Measurements from ENCODE around the gene OSBPL8. TPM values are rescaled to one million over a fixed set of nuclear protein-coding genes. Genes with fewer than 3 reads are reported as not detected.

The OSBPL8 gene
- total RNA-seq, 1 experiment from 2014 or later: 81.7 TPM

- no peak for TF ChIP-seq ATF2 (CRISPR knock-in tag; IDR thresholded peaks at IDR 0.05; ENCODE audit: borderline replicate concordance, low read depth)
- no peak for TF ChIP-seq HMGA2 (CRISPR knock-in tag; IDR thresholded peaks at IDR 0.05)
- no peak for TF ChIP-seq CREM (CRISPR knock-in tag; IDR thresholded peaks at IDR 0.05)
- TF ChIP-seq, protein P1, sequence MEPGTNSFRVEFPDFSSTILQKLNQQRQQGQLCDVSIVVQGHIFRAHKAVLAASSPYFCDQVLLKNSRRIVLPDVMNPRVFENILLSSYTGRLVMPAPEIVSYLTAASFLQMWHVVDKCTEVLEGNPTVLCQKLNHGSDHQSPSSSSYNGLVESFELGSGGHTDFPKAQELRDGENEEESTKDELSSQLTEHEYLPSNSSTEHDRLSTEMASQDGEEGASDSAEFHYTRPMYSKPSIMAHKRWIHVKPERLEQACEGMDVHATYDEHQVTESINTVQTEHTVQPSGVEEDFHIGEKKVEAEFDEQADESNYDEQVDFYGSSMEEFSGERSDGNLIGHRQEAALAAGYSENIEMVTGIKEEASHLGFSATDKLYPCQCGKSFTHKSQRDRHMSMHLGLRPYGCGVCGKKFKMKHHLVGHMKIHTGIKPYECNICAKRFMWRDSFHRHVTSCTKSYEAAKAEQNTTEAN (CRISPR knock-in tag; IDR thresholded peaks at IDR 0.05): no peak
These were observed 133.4 kb downstream of the OSBPL8 start (continued) for GRCh38 chr12:76426160-76426559.

GRCh38 chr12:76424941-76425340 lies 134.6 kb downstream of the OSBPL8 start:
- Mint-ChIP-seq H3K27ac (no peak overlapping the region), H3K27me3 (ENCODE audit: low read depth) (no peaks in the 10 kb centered on the region), H3K4me1 (peaks cover 10% of the 10 kb centered on the region), H3K9me3 (peaks cover 27% of the 10 kb centered on the region), H3K36me3 (peaks cover 18% of the 10 kb centered on the region), H3K4me3 (no peak overlapping the region)
- no peak for ATAC-seq
- CTCF ChIA-PET: no interaction called here
- no peak for DNase-seq (ENCODE audit: low spot score)
- POLR2A ChIA-PET: no interaction called here
- no peak for TF ChIP-seq ETV6 (CRISPR knock-in tag; IDR thresholded peaks at IDR 0.05)
- TF ChIP-seq, protein P2, sequence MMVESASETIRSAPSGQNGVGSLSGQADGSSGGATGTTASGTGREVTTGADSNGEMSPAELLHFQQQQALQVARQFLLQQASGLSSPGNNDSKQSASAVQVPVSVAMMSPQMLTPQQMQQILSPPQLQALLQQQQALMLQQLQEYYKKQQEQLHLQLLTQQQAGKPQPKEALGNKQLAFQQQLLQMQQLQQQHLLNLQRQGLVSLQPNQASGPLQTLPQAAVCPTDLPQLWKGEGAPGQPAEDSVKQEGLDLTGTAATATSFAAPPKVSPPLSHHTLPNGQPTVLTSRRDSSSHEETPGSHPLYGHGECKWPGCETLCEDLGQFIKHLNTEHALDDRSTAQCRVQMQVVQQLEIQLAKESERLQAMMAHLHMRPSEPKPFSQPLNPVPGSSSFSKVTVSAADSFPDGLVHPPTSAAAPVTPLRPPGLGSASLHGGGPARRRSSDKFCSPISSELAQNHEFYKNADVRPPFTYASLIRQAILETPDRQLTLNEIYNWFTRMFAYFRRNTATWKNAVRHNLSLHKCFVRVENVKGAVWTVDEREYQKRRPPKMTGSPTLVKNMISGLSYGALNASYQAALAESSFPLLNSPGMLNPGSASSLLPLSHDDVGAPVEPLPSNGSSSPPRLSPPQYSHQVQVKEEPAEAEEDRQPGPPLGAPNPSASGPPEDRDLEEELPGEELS (CRISPR knock-in tag; IDR thresholded peaks at IDR 0.05): no peak
- no peak for TF ChIP-seq ARID4B (CRISPR knock-in tag; IDR thresholded peaks at IDR 0.05; ENCODE audit: borderline replicate concordance)
- no peak for TF ChIP-seq ZNF671 (CRISPR knock-in tag; IDR thresholded peaks at IDR 0.05)
- TF ChIP-seq HMGXB4 (CRISPR knock-in tag; IDR thresholded peaks at IDR 0.05): no peak
- TF ChIP-seq, protein P3, sequence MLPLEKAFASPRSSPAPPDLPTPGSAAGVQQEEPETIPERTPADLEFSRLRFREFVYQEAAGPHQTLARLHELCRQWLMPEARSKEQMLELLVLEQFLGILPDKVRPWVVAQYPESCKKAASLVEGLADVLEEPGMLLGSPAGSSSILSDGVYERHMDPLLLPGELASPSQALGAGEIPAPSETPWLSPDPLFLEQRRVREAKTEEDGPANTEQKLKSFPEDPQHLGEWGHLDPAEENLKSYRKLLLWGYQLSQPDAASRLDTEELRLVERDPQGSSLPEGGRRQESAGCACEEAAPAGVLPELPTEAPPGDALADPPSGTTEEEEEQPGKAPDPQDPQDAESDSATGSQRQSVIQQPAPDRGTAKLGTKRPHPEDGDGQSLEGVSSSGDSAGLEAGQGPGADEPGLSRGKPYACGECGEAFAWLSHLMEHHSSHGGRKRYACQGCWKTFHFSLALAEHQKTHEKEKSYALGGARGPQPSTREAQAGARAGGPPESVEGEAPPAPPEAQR (CRISPR knock-in tag; IDR thresholded peaks at IDR 0.05): no peak
- TF ChIP-seq, protein P4, sequence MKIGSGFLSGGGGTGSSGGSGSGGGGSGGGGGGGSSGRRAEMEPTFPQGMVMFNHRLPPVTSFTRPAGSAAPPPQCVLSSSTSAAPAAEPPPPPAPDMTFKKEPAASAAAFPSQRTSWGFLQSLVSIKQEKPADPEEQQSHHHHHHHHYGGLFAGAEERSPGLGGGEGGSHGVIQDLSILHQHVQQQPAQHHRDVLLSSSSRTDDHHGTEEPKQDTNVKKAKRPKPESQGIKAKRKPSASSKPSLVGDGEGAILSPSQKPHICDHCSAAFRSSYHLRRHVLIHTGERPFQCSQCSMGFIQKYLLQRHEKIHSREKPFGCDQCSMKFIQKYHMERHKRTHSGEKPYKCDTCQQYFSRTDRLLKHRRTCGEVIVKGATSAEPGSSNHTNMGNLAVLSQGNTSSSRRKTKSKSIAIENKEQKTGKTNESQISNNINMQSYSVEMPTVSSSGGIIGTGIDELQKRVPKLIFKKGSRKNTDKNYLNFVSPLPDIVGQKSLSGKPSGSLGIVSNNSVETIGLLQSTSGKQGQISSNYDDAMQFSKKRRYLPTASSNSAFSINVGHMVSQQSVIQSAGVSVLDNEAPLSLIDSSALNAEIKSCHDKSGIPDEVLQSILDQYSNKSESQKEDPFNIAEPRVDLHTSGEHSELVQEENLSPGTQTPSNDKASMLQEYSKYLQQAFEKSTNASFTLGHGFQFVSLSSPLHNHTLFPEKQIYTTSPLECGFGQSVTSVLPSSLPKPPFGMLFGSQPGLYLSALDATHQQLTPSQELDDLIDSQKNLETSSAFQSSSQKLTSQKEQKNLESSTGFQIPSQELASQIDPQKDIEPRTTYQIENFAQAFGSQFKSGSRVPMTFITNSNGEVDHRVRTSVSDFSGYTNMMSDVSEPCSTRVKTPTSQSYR (CRISPR knock-in tag; IDR thresholded peaks at IDR 0.05): no peak
- no peak for TF ChIP-seq ZNF121 (CRISPR knock-in tag; IDR thresholded peaks at IDR 0.05)
- no peak for TF ChIP-seq SP1 (CRISPR knock-in tag; conservative IDR thresholded peaks at IDR 0.05)
- TF ChIP-seq RELA (CRISPR knock-in tag; IDR thresholded peaks at IDR 0.05; ENCODE audit: borderline replicate concordance): no peak
- TF ChIP-seq ELF4 (CRISPR knock-in tag; IDR thresholded peaks at IDR 0.05; ENCODE audit: low read depth): no peak
- TF ChIP-seq, protein P5, sequence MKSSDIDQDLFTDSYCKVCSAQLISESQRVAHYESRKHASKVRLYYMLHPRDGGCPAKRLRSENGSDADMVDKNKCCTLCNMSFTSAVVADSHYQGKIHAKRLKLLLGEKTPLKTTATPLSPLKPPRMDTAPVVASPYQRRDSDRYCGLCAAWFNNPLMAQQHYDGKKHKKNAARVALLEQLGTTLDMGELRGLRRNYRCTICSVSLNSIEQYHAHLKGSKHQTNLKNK (CRISPR knock-in tag; IDR thresholded peaks at IDR 0.05): no peak
- no peak for TF ChIP-seq GRHL2 (CRISPR knock-in tag; IDR thresholded peaks at IDR 0.05; ENCODE audit: insufficient replicate concordance, severe bottlenecking)
- TF ChIP-seq NFE2L1 (CRISPR knock-in tag; IDR thresholded peaks at IDR 0.05): no peak
- no peak for TF ChIP-seq TP53 (CRISPR knock-in tag; IDR thresholded peaks at IDR 0.05)
- TF ChIP-seq, protein P6, sequence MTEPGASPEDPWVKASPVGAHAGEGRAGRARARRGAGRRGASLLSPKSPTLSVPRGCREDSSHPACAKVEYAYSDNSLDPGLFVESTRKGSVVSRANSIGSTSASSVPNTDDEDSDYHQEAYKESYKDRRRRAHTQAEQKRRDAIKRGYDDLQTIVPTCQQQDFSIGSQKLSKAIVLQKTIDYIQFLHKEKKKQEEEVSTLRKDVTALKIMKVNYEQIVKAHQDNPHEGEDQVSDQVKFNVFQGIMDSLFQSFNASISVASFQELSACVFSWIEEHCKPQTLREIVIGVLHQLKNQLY (CRISPR knock-in tag; IDR thresholded peaks at IDR 0.05): no peak

All from WTC11 (cell line).